ENCODE data around the gene ISYNA1. TPM values are rescaled to one million over a fixed set of nuclear protein-coding genes. Genes with fewer than 3 reads are reported as not detected.

ISYNA1 gene
- total RNA-seq, 2 experiments from 2014 or later, result 48.6 to 54.9 TPM

DNA sequence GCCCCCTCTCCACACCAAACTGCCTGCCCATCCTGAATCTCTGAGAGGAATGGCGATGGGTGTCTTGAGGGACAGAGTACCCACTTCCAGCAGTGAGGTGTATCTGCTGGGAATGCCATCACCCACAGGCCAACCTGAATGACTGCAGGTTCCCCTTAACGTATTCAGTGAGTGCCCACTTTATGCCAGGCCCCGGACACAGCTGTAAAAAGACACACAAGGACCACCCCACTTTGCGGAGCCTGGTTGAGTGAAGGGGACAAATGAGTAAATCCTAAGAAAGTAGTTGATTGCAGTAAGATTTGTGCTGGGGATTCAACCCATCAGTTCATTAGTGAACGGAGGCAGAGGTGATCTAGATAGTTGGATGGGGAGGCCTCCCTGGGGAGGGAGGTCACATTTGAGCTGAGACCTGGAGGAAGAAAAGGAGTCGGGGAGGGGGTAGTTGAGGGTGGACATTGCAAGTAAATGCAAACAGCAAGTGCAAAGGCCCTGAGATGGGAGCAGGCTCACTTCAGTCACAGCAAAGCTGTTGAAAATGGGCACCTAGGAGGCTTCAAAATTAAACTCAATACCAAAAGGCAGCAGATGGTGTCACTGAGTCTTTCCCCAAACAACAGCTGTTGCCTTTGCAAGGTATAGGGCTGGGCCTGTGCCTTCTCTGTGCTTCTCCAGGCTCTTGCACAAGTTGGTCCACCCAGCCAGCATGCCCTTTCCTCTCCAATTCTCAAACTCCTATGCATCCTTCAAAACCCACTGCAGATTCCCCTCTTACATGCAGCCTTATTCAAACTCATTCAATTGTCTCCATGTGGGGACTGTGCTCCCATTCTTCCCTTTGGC lies 47.6 kb downstream of the ISYNA1 start:
- TF ChIP-seq, protein P1, sequence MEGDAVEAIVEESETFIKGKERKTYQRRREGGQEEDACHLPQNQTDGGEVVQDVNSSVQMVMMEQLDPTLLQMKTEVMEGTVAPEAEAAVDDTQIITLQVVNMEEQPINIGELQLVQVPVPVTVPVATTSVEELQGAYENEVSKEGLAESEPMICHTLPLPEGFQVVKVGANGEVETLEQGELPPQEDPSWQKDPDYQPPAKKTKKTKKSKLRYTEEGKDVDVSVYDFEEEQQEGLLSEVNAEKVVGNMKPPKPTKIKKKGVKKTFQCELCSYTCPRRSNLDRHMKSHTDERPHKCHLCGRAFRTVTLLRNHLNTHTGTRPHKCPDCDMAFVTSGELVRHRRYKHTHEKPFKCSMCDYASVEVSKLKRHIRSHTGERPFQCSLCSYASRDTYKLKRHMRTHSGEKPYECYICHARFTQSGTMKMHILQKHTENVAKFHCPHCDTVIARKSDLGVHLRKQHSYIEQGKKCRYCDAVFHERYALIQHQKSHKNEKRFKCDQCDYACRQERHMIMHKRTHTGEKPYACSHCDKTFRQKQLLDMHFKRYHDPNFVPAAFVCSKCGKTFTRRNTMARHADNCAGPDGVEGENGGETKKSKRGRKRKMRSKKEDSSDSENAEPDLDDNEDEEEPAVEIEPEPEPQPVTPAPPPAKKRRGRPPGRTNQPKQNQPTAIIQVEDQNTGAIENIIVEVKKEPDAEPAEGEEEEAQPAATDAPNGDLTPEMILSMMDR (IDR thresholded peaks at IDR 0.05), result no peak
- POLR2A ChIA-PET, result interaction anchor here (1.1 to 1.2 kb wide), 4 partner anchors 10 to 111 kb away, joined by 3 to 5 read pairs (median 3); no protein-coding TSS in a partner anchor

DNA sequence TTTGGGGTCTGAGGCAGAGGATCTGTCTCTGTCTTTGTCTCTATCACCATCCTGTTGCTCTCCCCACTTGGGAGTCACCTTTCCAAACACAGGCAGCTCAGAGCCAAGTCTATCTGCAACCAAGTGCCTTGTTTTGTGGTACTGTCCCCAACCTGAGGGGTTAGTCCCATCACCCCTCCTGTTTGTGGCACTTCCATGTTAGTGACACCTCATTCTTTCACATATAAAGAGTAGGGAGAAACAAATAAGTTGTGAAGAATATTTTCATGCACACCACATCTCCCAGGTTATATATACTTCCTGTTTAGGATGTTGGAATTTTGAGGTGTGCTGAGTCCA lies 48.2 kb downstream of the ISYNA1 start:
- intact Hi-C loops (cut with micrococcal nuclease), result no loop called here
- POLR2A ChIA-PET, result interaction anchor here (1.0 to 2.1 kb wide), 5 partner anchors 10 to 110 kb away, joined by 3 to 5 read pairs (median 3); partner anchors contain the start of gene JUND

More for the DNA sequence above, 47.6 kb downstream of the ISYNA1 start:
- Mint-ChIP-seq H3K9me3 (no peaks in the 10 kb centered on the region), H3K36me3 (ENCODE audit: low read depth) (no peaks in the 10 kb centered on the region), H3K27me3 (peaks cover 34% of the 10 kb centered on the region), H3K27ac (no peak overlapping the region), H3K4me3 (no peak overlapping the region), H3K4me1 (ENCODE audit: low read depth) (peaks cover 6% of the 10 kb centered on the region)
- intact Hi-C loops (cut with micrococcal nuclease), result no loop called here
- DNase-seq (no peak), ATAC-seq (no peak)
- CTCF ChIA-PET, result interaction anchor here (1.4 to 6.7 kb wide), 7 partner anchors 11 to 112 kb away, joined by 4 to 181 read pairs (median 28); partner anchors contain the start of genes LSM4 and SSBP4

DNA sequence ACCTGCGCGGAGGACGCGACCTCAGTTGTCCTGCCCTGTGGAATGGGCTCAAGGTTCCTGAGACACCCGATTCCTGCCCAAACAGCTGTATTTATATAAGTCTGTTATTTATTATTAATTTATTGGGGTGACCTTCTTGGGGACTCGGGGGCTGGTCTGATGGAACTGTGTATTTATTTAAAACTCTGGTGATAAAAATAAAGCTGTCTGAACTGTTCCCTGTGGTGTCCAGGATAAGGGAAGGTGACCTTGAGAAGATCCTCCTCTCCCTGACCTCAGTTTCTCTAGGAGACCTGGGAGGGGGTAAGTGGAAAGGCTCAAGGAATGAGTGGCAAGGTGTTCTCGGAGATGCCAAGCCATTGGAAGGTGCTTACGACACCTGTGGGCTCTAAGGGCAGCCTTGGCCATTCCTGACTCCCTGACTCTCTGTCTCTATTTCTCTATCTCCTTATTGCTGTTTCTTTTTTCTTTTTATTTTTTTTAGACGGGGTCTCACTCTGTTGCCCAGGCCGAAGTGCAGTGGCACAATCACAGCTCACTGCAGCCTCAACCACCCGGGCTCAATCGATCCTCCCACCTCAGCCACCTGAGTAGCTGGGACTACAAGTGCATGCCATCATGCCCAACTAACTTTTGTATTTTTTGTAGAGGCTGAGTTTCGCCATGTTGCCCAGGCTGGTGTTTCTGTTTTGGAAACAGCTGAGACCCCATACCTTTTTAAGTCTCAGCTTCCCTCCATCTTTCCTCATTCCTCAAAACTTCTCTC lies 48.8 kb downstream of the ISYNA1 start:
- Mint-ChIP-seq H3K27ac (no peak overlapping the region), H3K36me3 (ENCODE audit: low read depth) (no peaks in the 10 kb centered on the region), H3K9me3 (no peaks in the 10 kb centered on the region), H3K27me3 (peaks cover 37% of the 10 kb centered on the region), H3K4me1 (ENCODE audit: low read depth) (peaks cover 6% of the 10 kb centered on the region), H3K4me3 (no peak overlapping the region)
- ATAC-seq, result no peak
- TF ChIP-seq, protein P1 (IDR thresholded peaks at IDR 0.05), result no peak
- DNase-seq, result no peak
- POLR2A ChIA-PET, result interaction anchor here (1.0 to 2.1 kb wide), 6 partner anchors 11 to 110 kb away, joined by 3 to 9 read pairs (median 4); partner anchors contain the start of gene JUND
- intact Hi-C loops (cut with micrococcal nuclease), result no loop called here
- CTCF ChIA-PET, result interaction anchor here (0.6 to 6.7 kb wide), 32 partner anchors 9 to 271 kb away, joined by 3 to 181 read pairs (median 6); partner anchors contain the start of genes LRRC25, LSM4, MPV17L2 and SSBP4

More for the DNA sequence above, 48.2 kb downstream of the ISYNA1 start:
- H3K27ac Mint-ChIP-seq, result no peak overlapping the region
- no peaks in the 10 kb centered on the region for H3K9me3 Mint-ChIP-seq
- CTCF ChIA-PET, result interaction anchor here (1.0 to 6.7 kb wide), 12 partner anchors 9 to 205 kb away, joined by 3 to 181 read pairs (median 14); partner anchors contain the start of genes LSM4 and SSBP4
- H3K4me3 Mint-ChIP-seq, result no peak overlapping the region
- TF ChIP-seq, protein P1 (IDR thresholded peaks at IDR 0.05), result no peak
- H3K27me3 Mint-ChIP-seq, result peaks cover 35% of the 10 kb centered on the region
- DNase-seq (no peak), ATAC-seq (no peak)
- no peaks in the 10 kb centered on the region for H3K36me3 Mint-ChIP-seq (ENCODE audit: low read depth)
- H3K4me1 Mint-ChIP-seq (ENCODE audit: low read depth), result peaks cover 6% of the 10 kb centered on the region

DNA sequence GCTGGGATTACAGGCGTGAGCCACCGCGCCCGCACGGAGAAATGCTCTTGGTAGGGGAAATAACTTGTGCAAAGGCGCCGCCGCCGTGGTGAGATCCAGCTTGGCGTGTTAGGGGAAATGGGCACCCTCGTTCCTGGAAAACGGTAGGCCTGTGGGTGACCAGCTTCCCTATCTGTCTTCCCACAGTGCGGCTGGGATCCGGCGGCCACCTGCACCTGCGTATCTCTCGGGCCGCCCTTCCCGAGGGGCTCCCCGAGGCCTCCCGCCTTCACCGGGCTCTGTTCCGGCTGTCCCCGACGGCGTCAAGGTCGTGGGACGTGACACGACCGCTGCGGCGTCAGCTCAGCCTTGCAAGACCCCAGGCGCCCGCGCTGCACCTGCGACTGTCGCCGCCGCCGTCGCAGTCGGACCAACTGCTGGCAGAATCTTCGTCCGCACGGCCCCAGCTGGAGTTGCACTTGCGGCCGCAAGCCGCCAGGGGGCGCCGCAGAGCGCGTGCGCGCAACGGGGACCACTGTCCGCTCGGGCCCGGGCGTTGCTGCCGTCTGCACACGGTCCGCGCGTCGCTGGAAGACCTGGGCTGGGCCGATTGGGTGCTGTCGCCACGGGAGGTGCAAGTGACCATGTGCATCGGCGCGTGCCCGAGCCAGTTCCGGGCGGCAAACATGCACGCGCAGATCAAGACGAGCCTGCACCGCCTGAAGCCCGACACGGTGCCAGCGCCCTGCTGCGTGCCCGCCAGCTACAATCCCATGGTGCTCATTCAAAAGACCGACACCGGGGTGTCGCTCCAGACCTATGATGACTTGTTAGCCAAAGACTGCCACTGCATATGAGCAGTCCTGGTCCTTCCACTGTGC lies 49.6 kb downstream of the ISYNA1 start:
- ChIA-PET CTCF (interaction anchor here (0.6 to 6.7 kb wide), 53 partner anchors 8 to 458 kb away, joined by 3 to 181 read pairs (median 4); partner anchors contain the start of genes IQCN, JUND, LRRC25 and LSM4), POLR2A (interaction anchor here (1.4 to 2.1 kb wide), 4 partner anchors 24 to 108 kb away, joined by 4 to 9 read pairs (median 6); no protein-coding TSS in a partner anchor)
- TF ChIP-seq, protein P1 (IDR thresholded peaks at IDR 0.05), result peak; percentile 100
- H3K27me3 Mint-ChIP-seq, result peaks cover 36% of the 10 kb centered on the region
- peaks cover 6% of the 10 kb centered on the region for H3K4me1 Mint-ChIP-seq (ENCODE audit: low read depth)
- ATAC-seq (peak; percentile 90), DNase-seq (peak; percentile 83)
- H3K27ac Mint-ChIP-seq, result no peak overlapping the region
- H3K9me3 Mint-ChIP-seq, result no peaks in the 10 kb centered on the region
- intact Hi-C loops (cut with micrococcal nuclease), result no loop called here
- H3K4me3 Mint-ChIP-seq, result peak overlapping the region; percentile 62
- no peaks in the 10 kb centered on the region for H3K36me3 Mint-ChIP-seq (ENCODE audit: low read depth)
